Measurements from ENCODE around the gene ZFAND6.

DNA sequence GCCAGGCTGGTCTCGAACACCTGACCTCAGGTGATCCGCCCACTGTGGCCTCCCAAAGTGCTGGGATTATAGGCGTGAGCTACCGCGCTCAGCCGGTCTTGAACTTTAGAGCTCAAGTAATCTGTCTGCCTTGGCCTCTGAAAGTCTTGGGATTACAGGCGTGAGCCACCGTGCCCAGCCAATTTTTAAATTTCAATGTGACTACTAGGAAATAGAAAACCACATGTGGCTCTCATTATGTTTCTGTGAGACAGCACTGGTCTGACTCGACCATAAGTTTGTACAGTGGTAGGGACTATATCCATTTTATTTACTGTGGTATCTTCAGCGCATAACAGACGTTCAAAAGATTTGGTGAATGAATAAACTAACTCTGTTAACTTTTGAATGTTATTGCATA is 9.1 kb downstream of the ZFAND6 start:
- TF ChIP-seq FOS (IDR thresholded peaks at IDR 0.05; ENCODE audit: borderline replicate concordance, extremely low read depth, insufficient read length) (no peak), POLR2A (IDR thresholded peaks at IDR 0.05; ENCODE audit: low read depth, low read length) (no peak), TCF7 (IDR thresholded peaks at IDR 0.05; ENCODE audit: borderline replicate concordance) (no peak), BHLHE40 (IDR thresholded peaks at IDR 0.05; ENCODE audit: borderline replicate concordance in 1 of 2, low read depth in 2 of 2, low read length in 1 of 2) (no peak), EZH2 (IDR thresholded peaks at IDR 0.05; ENCODE audit: borderline replicate concordance, control insufficient read depth, low read depth, low read length) (no peak), EP300 (IDR thresholded peaks at IDR 0.05; ENCODE audit: borderline replicate concordance in 1 of 2, control insufficient read depth in 1 of 2, low read depth in 2 of 2, low read length in 2 of 2) (no peak), MYC (IDR thresholded peaks at IDR 0.05; ENCODE audit: insufficient read depth, insufficient read length, insufficient replicate concordance, low read length, severe bottlenecking) (no peak), ZNF24 (IDR thresholded peaks at IDR 0.05) (no peak), TBL1XR1 (IDR thresholded peaks at IDR 0.05; ENCODE audit: low read depth, low read length) (no peak), ATF7 (IDR thresholded peaks at IDR 0.05; ENCODE audit: low read depth) (no peak)
- TF ChIP-seq, protein P1, sequence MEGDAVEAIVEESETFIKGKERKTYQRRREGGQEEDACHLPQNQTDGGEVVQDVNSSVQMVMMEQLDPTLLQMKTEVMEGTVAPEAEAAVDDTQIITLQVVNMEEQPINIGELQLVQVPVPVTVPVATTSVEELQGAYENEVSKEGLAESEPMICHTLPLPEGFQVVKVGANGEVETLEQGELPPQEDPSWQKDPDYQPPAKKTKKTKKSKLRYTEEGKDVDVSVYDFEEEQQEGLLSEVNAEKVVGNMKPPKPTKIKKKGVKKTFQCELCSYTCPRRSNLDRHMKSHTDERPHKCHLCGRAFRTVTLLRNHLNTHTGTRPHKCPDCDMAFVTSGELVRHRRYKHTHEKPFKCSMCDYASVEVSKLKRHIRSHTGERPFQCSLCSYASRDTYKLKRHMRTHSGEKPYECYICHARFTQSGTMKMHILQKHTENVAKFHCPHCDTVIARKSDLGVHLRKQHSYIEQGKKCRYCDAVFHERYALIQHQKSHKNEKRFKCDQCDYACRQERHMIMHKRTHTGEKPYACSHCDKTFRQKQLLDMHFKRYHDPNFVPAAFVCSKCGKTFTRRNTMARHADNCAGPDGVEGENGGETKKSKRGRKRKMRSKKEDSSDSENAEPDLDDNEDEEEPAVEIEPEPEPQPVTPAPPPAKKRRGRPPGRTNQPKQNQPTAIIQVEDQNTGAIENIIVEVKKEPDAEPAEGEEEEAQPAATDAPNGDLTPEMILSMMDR (IDR thresholded peaks at IDR 0.05 in 2 of 3, conservative IDR thresholded peaks at IDR 0.05 in 1 of 3; ENCODE audit: control insufficient read depth in 2 of 3, extremely low read depth in 1 of 3, insufficient read depth in 1 of 3, low read depth in 3 of 3, low read length in 3 of 3), result no peak
- TF ChIP-seq, protein P2, sequence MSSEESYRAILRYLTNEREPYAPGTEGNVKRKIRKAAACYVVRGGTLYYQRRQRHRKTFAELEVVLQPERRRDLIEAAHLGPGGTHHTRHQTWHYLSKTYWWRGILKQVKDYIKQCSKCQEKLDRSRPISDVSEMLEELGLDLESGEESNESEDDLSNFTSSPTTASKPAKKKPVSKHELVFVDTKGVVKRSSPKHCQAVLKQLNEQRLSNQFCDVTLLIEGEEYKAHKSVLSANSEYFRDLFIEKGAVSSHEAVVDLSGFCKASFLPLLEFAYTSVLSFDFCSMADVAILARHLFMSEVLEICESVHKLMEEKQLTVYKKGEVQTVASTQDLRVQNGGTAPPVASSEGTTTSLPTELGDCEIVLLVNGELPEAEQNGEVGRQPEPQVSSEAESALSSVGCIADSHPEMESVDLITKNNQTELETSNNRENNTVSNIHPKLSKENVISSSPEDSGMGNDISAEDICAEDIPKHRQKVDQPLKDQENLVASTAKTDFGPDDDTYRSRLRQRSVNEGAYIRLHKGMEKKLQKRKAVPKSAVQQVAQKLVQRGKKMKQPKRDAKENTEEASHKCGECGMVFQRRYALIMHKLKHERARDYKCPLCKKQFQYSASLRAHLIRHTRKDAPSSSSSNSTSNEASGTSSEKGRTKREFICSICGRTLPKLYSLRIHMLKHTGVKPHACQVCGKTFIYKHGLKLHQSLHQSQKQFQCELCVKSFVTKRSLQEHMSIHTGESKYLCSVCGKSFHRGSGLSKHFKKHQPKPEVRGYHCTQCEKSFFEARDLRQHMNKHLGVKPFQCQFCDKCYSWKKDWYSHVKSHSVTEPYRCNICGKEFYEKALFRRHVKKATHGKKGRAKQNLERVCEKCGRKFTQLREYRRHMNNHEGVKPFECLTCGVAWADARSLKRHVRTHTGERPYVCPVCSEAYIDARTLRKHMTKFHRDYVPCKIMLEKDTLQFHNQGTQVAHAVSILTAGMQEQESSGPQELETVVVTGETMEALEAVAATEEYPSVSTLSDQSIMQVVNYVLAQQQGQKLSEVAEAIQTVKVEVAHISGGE (CRISPR knock-in tag; IDR thresholded peaks at IDR 0.05), result no peak
- TF ChIP-seq, protein P3, sequence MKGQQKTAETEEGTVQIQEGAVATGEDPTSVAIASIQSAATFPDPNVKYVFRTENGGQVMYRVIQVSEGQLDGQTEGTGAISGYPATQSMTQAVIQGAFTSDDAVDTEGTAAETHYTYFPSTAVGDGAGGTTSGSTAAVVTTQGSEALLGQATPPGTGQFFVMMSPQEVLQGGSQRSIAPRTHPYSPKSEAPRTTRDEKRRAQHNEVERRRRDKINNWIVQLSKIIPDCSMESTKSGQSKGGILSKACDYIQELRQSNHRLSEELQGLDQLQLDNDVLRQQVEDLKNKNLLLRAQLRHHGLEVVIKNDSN (IDR thresholded peaks at IDR 0.05; ENCODE audit: borderline replicate concordance, extremely low read length, insufficient read depth, low read depth, low read length), result no peak

Data from GM12878 (cell line).